Transverse colon (tissue), 4 donors: ENCODE measurements around the gene TMPRSS2. TPM values are rescaled to one million over a fixed set of nuclear protein-coding genes. Genes with fewer than 3 reads are reported as not detected.

Experiments
- DNase-seq: peaks from one replicate; pipeline ENCODE4 v3.0.0-alpha.2; 2019
- H3K27ac ChIP-seq, 4 donors: fragments of 200-600 bp; sonication (generic); 2 replicates each; pipeline ENCODE4 v1.5.1; 2016 to 2018; ENCODE audit warnings: inconsistent platforms in 4 of 4
- H3K27me3 ChIP-seq: fragments of 200-600 bp; sonication (generic); 2 replicates; pipeline ENCODE4 v1.5.1; 2017; ENCODE audit warnings: inconsistent platforms
- H3K36me3 ChIP-seq, 4 donors: fragments of 200-600 bp; sonication (generic); 2 replicates each; pipeline ENCODE4 v1.5.1; 2017 to 2019; ENCODE audit warnings: inconsistent platforms in 4 of 4
- H3K4me1 ChIP-seq, 4 donors: fragments of 200-600 bp; sonication (generic); 2 replicates each; pipeline ENCODE4 v1.5.1; 2017 to 2020; ENCODE audit warnings: inconsistent platforms in 4 of 4
- H3K4me3 ChIP-seq, 4 donors: fragments of 200-600 bp; sonication (generic); 1 replicate in 1 of 4; 2 replicates in 3 of 4; pipeline versions ENCODE4 v1.5.1 to v1.6.1; 2017 to 2019; ENCODE audit warnings: inconsistent platforms in 4 of 4
- H3K9me3 ChIP-seq, 2 donors: fragments of 200-600 bp; sonication (generic); 2 replicates each; pipeline ENCODE4 v1.5.1; 2017 to 2019; ENCODE audit warnings: inconsistent platforms in 2 of 2
- CTCF ChIP-seq, 5 experiments: fragments of 200-600 bp in 3 of 5; fragments of 450-650 bp in 2 of 5; sonication (generic) in 3 of 5; IDR thresholded peaks; 1 replicate in 2 of 5; 2 replicates in 3 of 5; pipeline ENCODE4 v1.5.1; 2016 to 2017; ENCODE audit warnings: antibody characterized with exemption in 5 of 5, inconsistent platforms in 3 of 5, mild to moderate bottlenecking in 2 of 5, moderate library complexity in 1 of 5
- EP300 ChIP-seq: sonication (generic); formaldehyde crosslinking; IDR thresholded peaks from one replicate; pipeline ENCODE4 v1.6.1; 2017; ENCODE audit warnings: antibody characterized with exemption, low read depth
- POLR2A ChIP-seq: fragments of 450-650 bp; IDR thresholded peaks from one replicate; pipeline ENCODE4 v1.6.1; 2016; ENCODE audit warnings: antibody characterized with exemption, mild to moderate bottlenecking, moderate library complexity
- POLR2AphosphoS5 ChIP-seq, 3 donors: sonication (generic); formaldehyde crosslinking; IDR thresholded peaks; one replicate each; pipeline ENCODE4 v1.6.1; 2016; ENCODE audit warnings: antibody characterized with exemption in 3 of 3
- WGBS, 2 donors: methylation state at CpG; one replicate each; pipeline ENCODE4 v1.1.5; 2018; ENCODE audit warnings: low coverage in 1 of 2; 5-methylcytosine and 5-hydroxymethylcytosine counted together
- in situ Hi-C, 4 donors: fragments of 200-750 bp; cut with MboI; loops; one replicate each; pipeline versions ENCODE4 v1.15.0 to v1.15.1; 2017; ENCODE audit warnings: low sequenced_read_pairs in 3 of 4, low pct_ligation_motif_present in 1 of 4, low pct_unique_long_range_greater_than_20kb in 1 of 4
- intact Hi-C: fragments of 100-400 bp; cut with DNase I; formaldehyde crosslinking; loops from one replicate; pipeline ENCODE4 v1.15.1; 2023; ENCODE audit warnings: low total_unique reads
- total RNA-seq, 4 donors: library from RNA; depleted of rRNA; stranded (reverse); fragments of >200 nt; gene quantifications; one replicate each; pipeline ENCODE4 v1.1.0, GENCODE V29; 2016

Gene TMPRSS2
- total RNA-seq, 4 donors from 2014 or later: 65.3 to 557 (median 485) TPM

GRCh38 chr21:41428847-41429246 lies 79.1 kb downstream of the TMPRSS2 start:
- Histone ChIP-seq H3K36me3 (peaks cover 0 to 5% (median 0%) of the 10 kb centered on the region in 4 donors), H3K4me3 (no peak overlapping the region), H3K4me1 (peaks cover 8 to 43% (median 17%) of the 10 kb centered on the region in 4 donors), H3K27me3 (no peaks in the 10 kb centered on the region), H3K9me3 (no peaks in the 10 kb centered on the region), H3K27ac (no peak overlapping the region)
- in situ Hi-C loops: no loop called here
- 93 to 100% methylated on average over 1 to 6 of the region's 6 CpGs for WGBS, 2 donors
- intact Hi-C loops: no loop called here
- TF ChIP-seq POLR2A: no peak
- no peak for TF ChIP-seq CTCF (IDR thresholded peaks at IDR 0.05)
- TF ChIP-seq POLR2AphosphoS5 (IDR thresholded peaks at IDR 0.05): no peak
- TF ChIP-seq EP300: no peak
- DNase-seq: no peak

GRCh38 chr21:41428311-41428710 lies 79.6 kb downstream of the TMPRSS2 start:
- intact Hi-C loops: no loop called here
- 89% methylated on average over 8 of the region's 8 CpGs; no CpG with 5 or more reads in 1 of the 2 donors for WGBS, 2 donors
- in situ Hi-C loops: no loop called here
- Histone ChIP-seq H3K9me3 (no peaks in the 10 kb centered on the region), H3K4me3 (no peak overlapping the region), H3K4me1 (peaks cover 8 to 39% (median 15%) of the 10 kb centered on the region in 4 donors), H3K27me3 (no peaks in the 10 kb centered on the region), H3K27ac (no peak overlapping the region), H3K36me3 (peaks cover 0 to 5% (median 0%) of the 10 kb centered on the region in 4 donors)
- no peak for DNase-seq
- TF ChIP-seq POLR2A (no peak), EP300 (no peak), CTCF (IDR thresholded peaks at IDR 0.05) (no peak), POLR2AphosphoS5 (IDR thresholded peaks at IDR 0.05) (no peak)

DNA sequence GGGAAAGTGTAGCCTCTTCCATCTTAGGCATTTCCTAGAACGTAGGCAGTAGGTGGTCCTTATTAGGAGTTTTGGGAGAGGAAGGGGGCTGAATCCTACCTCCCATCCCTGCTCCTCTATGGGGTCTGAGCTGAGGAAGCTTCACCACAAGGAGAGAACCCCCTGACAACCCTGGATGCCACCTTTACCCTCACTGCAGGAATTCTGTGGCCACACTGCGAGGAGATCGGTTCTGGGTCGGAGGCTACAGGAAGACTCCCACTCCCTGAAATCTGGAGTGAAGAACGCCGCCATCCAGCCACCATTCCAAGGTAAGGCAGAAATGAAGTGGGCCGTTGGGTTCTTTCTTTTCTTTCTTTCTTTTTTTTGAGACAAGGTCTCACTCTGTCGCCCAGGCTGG lies 80.4 kb downstream of the TMPRSS2 start:
- 75 to 95% methylated on average over 1 to 8 of the region's 8 CpGs for WGBS, 2 donors
- in situ Hi-C loops: no loop called here
- no peak overlapping the region for H3K27ac ChIP-seq

More for the DNA sequence above, 80.4 kb downstream of the TMPRSS2 start:
- peaks cover 0 to 5% (median 0%) of the 10 kb centered on the region in 4 donors for H3K36me3 ChIP-seq
- intact Hi-C loops: no loop called here
- H3K9me3 ChIP-seq: no peaks in the 10 kb centered on the region
- H3K4me1 ChIP-seq: peaks cover 4 to 32% (median 15%) of the 10 kb centered on the region in 4 donors
- no peak for DNase-seq
- no peak for TF ChIP-seq POLR2A
- no peak for TF ChIP-seq CTCF (IDR thresholded peaks at IDR 0.05)
- no peak for TF ChIP-seq EP300
- TF ChIP-seq POLR2AphosphoS5 (IDR thresholded peaks at IDR 0.05): no peak
- no peak overlapping the region for H3K4me3 ChIP-seq
- no peaks in the 10 kb centered on the region for H3K27me3 ChIP-seq
